SK-N-SH (cell line): ENCODE measurements around the gene CAMK2B. TPM values are rescaled to one million over a fixed set of nuclear protein-coding genes. Genes with fewer than 3 reads are reported as not detected.

Experiments
- CTCF ChIA-PET: fragments of 300-600, 350-600 bp; formaldehyde crosslinking; extraction: SDS; loops from one replicate; lab custom pipeline; 2021; lab: Yijun Ruan, JAX
- POLR2A ChIA-PET: fragments of 350-600 bp; sonication (Branson Sonifier 250); formaldehyde crosslinking; extraction: SDS; loops from one replicate; lab custom pipeline; 2020; ENCODE audit warnings: antibody characterized with exemption, inconsistent platforms; lab: Yijun Ruan, JAX
- DNase-seq: peaks from one replicate; pipeline ENCODE4 v3.0.0; 2012
- H2AFZ ChIP-seq: fragments of 200-600 bp; sonication (generic); 2 replicates; pipeline ENCODE4 v1.8.1; 2016; ENCODE audit warnings: antibody characterized with exemption, mild to moderate bottlenecking, low read depth
- H3F3A ChIP-seq: fragments of 200-600 bp; sonication (generic); replicated peaks from 2 replicates; pipeline ENCODE3; 2016; ENCODE audit warnings: antibody characterized with exemption, mild to moderate bottlenecking; ENCODE audit not compliant: insufficient read depth
- H3K27ac ChIP-seq, 2 experiments: fragments of 200-500 bp in 1 of 2; fragments of 200-600 bp in 1 of 2; sonication (Bioruptor generic) in 1 of 2; sonication (generic), shearing (Covaris generic) in 1 of 2; 2 replicates each; pipeline versions ENCODE4 v1.5.1 to v1.6.1; 2014 to 2016; ENCODE audit warnings: low read depth in 2 of 2, inconsistent platforms in 1 of 2, low read length in 1 of 2, mild to moderate bottlenecking in 1 of 2, mixed read lengths in 1 of 2
- H3K27me3 ChIP-seq: fragments of 200-600 bp; sonication (generic), shearing (Covaris generic); 2 replicates; pipeline ENCODE4 v1.6.1; 2016; ENCODE audit warnings: mixed run types; ENCODE audit not compliant: insufficient read depth
- H3K36me3 ChIP-seq, 2 experiments: fragments of 200-500 bp in 1 of 2; fragments of 200-600 bp in 1 of 2; sonication (Bioruptor generic) in 1 of 2; sonication (generic) in 1 of 2; replicated peaks in 1 of 2; 2 replicates each; pipeline versions ENCODE3 to v1.5.1; 2014 to 2016; ENCODE audit warnings: low read length in 1 of 2, mild to moderate bottlenecking in 1 of 2; ENCODE audit not compliant: insufficient read depth in 2 of 2, control insufficient read depth in 1 of 2
- H3K4me1 ChIP-seq, 2 experiments: fragments of 200-500 bp in 1 of 2; fragments of 200-600 bp in 1 of 2; sonication (Bioruptor generic) in 1 of 2; sonication (generic), shearing (Covaris generic) in 1 of 2; 2 replicates each; pipeline versions ENCODE4 v1.5.1 to v1.6.1; 2014 to 2016; ENCODE audit warnings: low read depth in 1 of 2, low read length in 1 of 2, mixed run types in 1 of 2; ENCODE audit not compliant: insufficient read depth in 2 of 2, control insufficient read depth in 1 of 2
- H3K4me2 ChIP-seq: fragments of 200-600 bp; sonication (generic), shearing (Covaris generic); 2 replicates; pipeline ENCODE4 v1.6.1; 2017; ENCODE audit warnings: mixed run types
- H3K4me3 ChIP-seq, 2 experiments: fragments of 200-500 bp in 1 of 2; fragments of 200-600 bp in 1 of 2; sonication (Bioruptor generic) in 1 of 2; sonication (generic), shearing (Covaris generic) in 1 of 2; 2 replicates each; pipeline versions ENCODE4 v1.5.1 to v1.8.1; 2014 to 2016; ENCODE audit warnings: low read depth in 2 of 2, inconsistent platforms in 1 of 2, low read length in 1 of 2, mild to moderate bottlenecking in 1 of 2, mixed read lengths in 1 of 2, moderate library complexity in 1 of 2
- H3K79me2 ChIP-seq: fragments of 200-600 bp; sonication (generic); 2 replicates; pipeline ENCODE4 v1.8.1; 2017; ENCODE audit warnings: mild to moderate bottlenecking; ENCODE audit not compliant: insufficient read depth
- H3K9ac ChIP-seq: fragments of 200-600 bp; sonication (generic); 2 replicates; pipeline ENCODE4 v1.6.1; 2017; ENCODE audit warnings: mixed run types
- H3K9me2 ChIP-seq: fragments of 200-600 bp; sonication (generic); 2 replicates; pipeline ENCODE4 v1.6.1; 2017; ENCODE audit warnings: mixed run types
- H3K9me3 ChIP-seq: fragments of 200-600 bp; sonication (generic); 2 replicates; pipeline ENCODE4 v1.6.1; 2017; ENCODE audit warnings: mixed run types, mild to moderate bottlenecking, moderate library complexity
- H4K20me1 ChIP-seq: fragments of 200-600 bp; sonication (generic); 2 replicates; pipeline ENCODE4 v1.6.1; 2017; ENCODE audit warnings: mild to moderate bottlenecking, mixed run types; ENCODE audit not compliant: insufficient read depth
- ELF1 ChIP-seq: IDR thresholded peaks from 2 replicates; pipeline ENCODE4 v1.4.0; 2012
- FOSL2 ChIP-seq: IDR thresholded peaks from 2 replicates; pipeline ENCODE4 v1.4.0; 2012; ENCODE audit warnings: low read depth, mild to moderate bottlenecking, moderate library complexity, borderline replicate concordance
- MXI1 ChIP-seq: IDR thresholded peaks from 2 replicates; pipeline ENCODE4 v1.6.1; 2012; ENCODE audit warnings: mild to moderate bottlenecking, low read depth, low read length, improper control_type of control experiment
- SMC3 ChIP-seq: IDR thresholded peaks from 2 replicates; pipeline ENCODE4 v1.6.1; 2012; ENCODE audit warnings: low read depth, low read length, improper control_type of control experiment
- TEAD4 ChIP-seq: IDR thresholded peaks from 2 replicates; pipeline ENCODE4 v1.4.0; 2012; ENCODE audit warnings: mild to moderate bottlenecking, borderline replicate concordance; ENCODE audit not compliant: insufficient read depth
- WGBS: methylation state at CpG from one replicate; pipeline ENCODE4 v1.1.6; 2017; ENCODE audit warnings: low lambda C conversion rate; 5-methylcytosine and 5-hydroxymethylcytosine counted together
- polyA plus RNA-seq, 3 experiments: library from polyadenylated mRNA; depleted of rRNA; stranded (reverse); fragments of >200 nt; gene quantifications; 2 replicates each; pipeline ENCODE4 v1.2.3, GENCODE V29; 2012
- TF ChIP-seq, protein P1 (sequence below): IDR thresholded peaks from 2 replicates; pipeline ENCODE4 v1.4.0; 2012; ENCODE audit warnings: low read depth
- TF ChIP-seq, protein P2 (sequence below): IDR thresholded peaks from 2 replicates; pipeline ENCODE4 v1.4.0; 2012; ENCODE audit warnings: low read depth, borderline replicate concordance

The CAMK2B gene
- polyA plus RNA-seq, 1 of the 3 experiments (the other 2 are of a cell fraction), result 0.20 TPM

DNA sequence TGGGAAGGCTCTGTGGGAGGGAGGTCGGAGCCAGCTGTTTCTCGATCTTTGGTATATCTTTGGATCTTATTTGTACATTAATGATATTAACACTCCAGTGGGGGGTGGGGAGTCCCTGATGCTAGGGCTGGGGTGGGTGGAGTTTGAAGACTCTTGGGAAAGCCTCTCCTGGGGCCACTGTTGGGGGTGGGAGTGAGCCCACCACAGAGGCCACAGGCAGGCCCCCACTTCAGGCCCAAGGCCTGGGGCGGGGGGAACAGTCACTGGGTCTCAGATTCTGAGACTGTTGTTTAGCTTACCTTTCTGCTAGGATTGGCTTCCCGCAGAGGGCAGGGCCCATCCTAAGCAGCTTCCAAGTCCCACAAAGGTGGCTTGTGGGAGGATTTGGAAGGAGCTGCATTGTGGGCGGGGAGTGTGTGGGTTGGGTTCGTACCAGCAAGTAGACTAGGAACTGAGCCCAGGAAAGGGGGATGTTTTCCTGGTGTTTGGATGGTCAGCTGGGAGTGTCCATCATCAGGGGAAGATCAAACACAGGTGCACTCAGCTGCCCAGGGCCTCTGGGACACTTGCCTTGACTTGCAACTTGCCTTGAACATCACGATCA is 112.7 kb downstream of the CAMK2B start:
- CTCF ChIA-PET, result interaction anchor here (0.9 to 4.0 kb wide), 7 partner anchors 9 to 353 kb away, joined by 3 to 32 read pairs (median 3); partner anchors contain the start of gene YKT6
- POLR2A ChIA-PET, result interaction anchor here (1.0 to 1.8 kb wide), 2 partner anchors 12 to 24 kb away, joined by 3 to 4 read pairs; partner anchors contain the start of gene YKT6
- Histone ChIP-seq H3K27ac (no peak overlapping the region), H3K36me3 (peaks cover 42 to 64% of the 10 kb centered on the region in 2 experiments), H3K9me2 (no peaks in the 10 kb centered on the region), H3K4me2 (no peak overlapping the region), H3K4me3 (no peak overlapping the region), H3K9me3 (no peaks in the 10 kb centered on the region), H3K9ac (no peak overlapping the region), H3K79me2 (peaks cover 6% of the 10 kb centered on the region), H3K27me3 (no peaks in the 10 kb centered on the region), H4K20me1 (0 out of 2 replicates have a peak, but pooled peaks cover 9% of the 10 kb centered on the region), H3F3A (peaks cover 10% of the 10 kb centered on the region), H2AFZ (no peak overlapping the region), H3K4me1 (peaks cover 0 to 21% of the 10 kb centered on the region in 2 experiments; a peak in 1 of 4 replicates)
- DNase-seq, result no peak
- no peak for TF ChIP-seq SMC3
- TF ChIP-seq ELF1, result no peak
- TF ChIP-seq TEAD4, result no peak
- TF ChIP-seq MXI1, result no peak
- TF ChIP-seq, protein P1, sequence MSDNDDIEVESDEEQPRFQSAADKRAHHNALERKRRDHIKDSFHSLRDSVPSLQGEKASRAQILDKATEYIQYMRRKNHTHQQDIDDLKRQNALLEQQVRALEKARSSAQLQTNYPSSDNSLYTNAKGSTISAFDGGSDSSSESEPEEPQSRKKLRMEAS, result no peak
- WGBS, result 87% methylated on average over 7 of the region's 7 CpGs

DNA sequence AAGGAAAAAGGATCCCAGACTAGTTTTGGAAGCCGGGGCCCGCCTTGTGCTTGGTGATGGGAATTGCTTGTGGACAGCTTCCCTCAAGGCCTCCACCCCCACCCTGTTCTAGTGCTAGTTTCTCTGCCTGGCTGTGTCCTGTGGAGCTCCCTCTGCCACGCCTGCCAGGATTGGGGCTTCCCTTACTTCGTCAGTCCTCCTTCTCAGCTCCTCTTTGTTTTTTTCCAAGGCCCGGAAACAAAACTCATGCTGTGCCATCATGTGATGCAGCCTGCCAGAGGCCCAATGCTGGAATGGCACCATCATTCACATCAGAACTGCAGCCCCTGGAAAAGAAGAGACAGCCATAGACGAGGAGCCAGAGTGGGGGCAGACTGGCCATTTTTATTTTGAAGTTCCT is 113.4 kb downstream of the CAMK2B start:
- Histone ChIP-seq H3K9me3 (no peaks in the 10 kb centered on the region), H3K4me1 (peaks cover 0 to 16% of the 10 kb centered on the region in 2 experiments; a peak in 1 of 4 replicates), H3K79me2 (peaks cover 10% of the 10 kb centered on the region), H2AFZ (no peak overlapping the region), H3K9ac (no peak overlapping the region), H4K20me1 (0 out of 2 replicates have a peak, but pooled peaks cover 9% of the 10 kb centered on the region), H3K36me3 (peaks cover 48 to 70% of the 10 kb centered on the region in 2 experiments), H3K27me3 (no peaks in the 10 kb centered on the region), H3K27ac (no peak overlapping the region), H3K4me2 (no peak overlapping the region), H3K4me3 (no peak overlapping the region), H3F3A (peaks cover 10% of the 10 kb centered on the region), H3K9me2 (no peaks in the 10 kb centered on the region)
- 94% methylated on average over 6 of the region's 6 CpGs for WGBS
- no peak for DNase-seq
- POLR2A ChIA-PET, result interaction anchor here (1.8 kb wide), 1 partner anchor 25 kb away, joined by 4 read pairs; no protein-coding TSS in a partner anchor
- TF ChIP-seq, protein P2, sequence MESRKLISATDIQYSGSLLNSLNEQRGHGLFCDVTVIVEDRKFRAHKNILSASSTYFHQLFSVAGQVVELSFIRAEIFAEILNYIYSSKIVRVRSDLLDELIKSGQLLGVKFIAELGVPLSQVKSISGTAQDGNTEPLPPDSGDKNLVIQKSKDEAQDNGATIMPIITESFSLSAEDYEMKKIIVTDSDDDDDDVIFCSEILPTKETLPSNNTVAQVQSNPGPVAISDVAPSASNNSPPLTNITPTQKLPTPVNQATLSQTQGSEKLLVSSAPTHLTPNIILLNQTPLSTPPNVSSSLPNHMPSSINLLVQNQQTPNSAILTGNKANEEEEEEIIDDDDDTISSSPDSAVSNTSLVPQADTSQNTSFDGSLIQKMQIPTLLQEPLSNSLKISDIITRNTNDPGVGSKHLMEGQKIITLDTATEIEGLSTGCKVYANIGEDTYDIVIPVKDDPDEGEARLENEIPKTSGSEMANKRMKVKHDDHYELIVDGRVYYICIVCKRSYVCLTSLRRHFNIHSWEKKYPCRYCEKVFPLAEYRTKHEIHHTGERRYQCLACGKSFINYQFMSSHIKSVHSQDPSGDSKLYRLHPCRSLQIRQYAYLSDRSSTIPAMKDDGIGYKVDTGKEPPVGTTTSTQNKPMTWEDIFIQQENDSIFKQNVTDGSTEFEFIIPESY, result no peak
- TF ChIP-seq FOSL2, result no peak
- CTCF ChIA-PET, result interaction anchor here (1.2 to 4.0 kb wide), 5 partner anchors 10 to 29 kb away, joined by 3 to 32 read pairs (median 6); partner anchors contain the start of gene YKT6
